OCI-LY7 (cell line): ENCODE data around the gene HIRIP3. TPM values are rescaled to one million over a fixed set of nuclear protein-coding genes. Genes with fewer than 3 reads are reported as not detected.

ENCODE experiments used
- BruUV-seq: library from RNA; stranded (reverse); fragments of 400-500 nt; replicated peaks from 2 replicates; lab custom pipeline; 2021; lab: Mats Ljungman, UMichigan
- CTCF ChIA-PET: fragments of 300-600 bp; sonication (Branson Sonifier 250); formaldehyde crosslinking; loops from one replicate; lab custom pipeline; 2022; ENCODE audit warnings: antibody characterized with exemption; ENCODE audit not compliant: unreplicated experiment; lab: Charles Lee
- POLR2A ChIA-PET: fragments of 300-600 bp; sonication (Branson Sonifier 250); formaldehyde crosslinking; loops from one replicate; lab custom pipeline; 2022; ENCODE audit warnings: antibody characterized with exemption; lab: Charles Lee
- DNase-seq: peaks from one replicate; pipeline ENCODE4 v3.0.0-alpha.2; 2015; ENCODE audit warnings: low spot score
- H2AFZ ChIP-seq: fragments of 200-600 bp; sonication (generic), shearing (Covaris generic); 2 replicates; pipeline ENCODE4 v1.6.1; 2014; ENCODE audit warnings: mild to moderate bottlenecking, antibody characterized with exemption, low read length, moderate library complexity
- H3K27ac ChIP-seq: fragments of 200-600 bp; sonication (generic); 2 replicates; pipeline ENCODE4 v1.5.1; 2014; ENCODE audit warnings: mixed run types, low read depth, mild to moderate bottlenecking, moderate library complexity, low read length, inconsistent platforms; ENCODE audit not compliant: poor library complexity, severe bottlenecking
- H3K36me3 ChIP-seq: fragments of 200-600 bp; sonication (generic); 2 replicates; pipeline ENCODE4 v1.6.1; 2014; ENCODE audit warnings: mild to moderate bottlenecking, antibody characterized with exemption, low read length, moderate library complexity, mixed read lengths; ENCODE audit not compliant: insufficient read depth
- H3K4me1 ChIP-seq: fragments of 200-600 bp; sonication (generic); 2 replicates; pipeline ENCODE4 v1.5.1; 2014; ENCODE audit warnings: mild to moderate bottlenecking, low read length; ENCODE audit not compliant: insufficient read depth, poor library complexity, severe bottlenecking
- H3K4me2 ChIP-seq: fragments of 200-600 bp; sonication (generic); 2 replicates; pipeline ENCODE4 v1.6.1; 2014; ENCODE audit warnings: mild to moderate bottlenecking, low read length
- H3K4me3 ChIP-seq: fragments of 200-600 bp; sonication (generic); 2 replicates; pipeline ENCODE4 v1.5.1; 2014; ENCODE audit warnings: mild to moderate bottlenecking, low read depth, low read length; ENCODE audit not compliant: poor library complexity, severe bottlenecking
- H3K79me2 ChIP-seq: fragments of 200-600 bp; sonication (generic); 2 replicates; pipeline ENCODE4 v1.6.1; 2016; ENCODE audit warnings: low read depth, mild to moderate bottlenecking, low read length, moderate library complexity, mixed read lengths; ENCODE audit not compliant: insufficient read depth
- H3K9me2 ChIP-seq: fragments of 200-600 bp; sonication (generic); 2 replicates; pipeline ENCODE4 v1.6.1; 2016; ENCODE audit warnings: mild to moderate bottlenecking, low read length, mixed read lengths; ENCODE audit not compliant: insufficient read depth
- H3K9me3 ChIP-seq: fragments of 200-600 bp; sonication (generic); 2 replicates; pipeline ENCODE4 v1.6.1; 2014; ENCODE audit warnings: mild to moderate bottlenecking, mixed run types, low read length, mixed read lengths
- H4K20me1 ChIP-seq: fragments of 200-600 bp; sonication (generic); 2 replicates; pipeline ENCODE4 v1.6.1; 2014; ENCODE audit warnings: mild to moderate bottlenecking, antibody characterized with exemption, low read length, moderate library complexity, mixed read lengths; ENCODE audit not compliant: insufficient read depth
- EZH2phosphoT487 ChIP-seq: fragments of 200-600 bp; sonication (generic); IDR thresholded peaks from 2 replicates; pipeline ENCODE4 v1.6.1; 2018; ENCODE audit warnings: low read depth, borderline replicate concordance, mild to moderate bottlenecking, mixed run types, antibody characterized with exemption, low read length, moderate library complexity, mixed read lengths
- intact Hi-C: fragments of 100-400 bp; cut with micrococcal nuclease; formaldehyde crosslinking; loops from one replicate; pipeline ENCODE4 v1.10.0; 2022; ENCODE audit not compliant: unreplicated experiment
- total RNA-seq, 2 experiments: library from RNA; depleted of rRNA in 1 of 2; stranded (reverse); fragments of >200 nt in 1 of 2; shearing (Covaris generic) in 1 of 2; gene quantifications; 2 replicates each; pipeline ENCODE4 v1.2.3, GENCODE V29; 2014 to 2022
- TF ChIP-seq, protein P1 (sequence below): fragments of 200-600 bp; sonication (generic); conservative IDR thresholded peaks from 2 replicates; pipeline ENCODE4 v1.5.1; 2014; ENCODE audit warnings: mild to moderate bottlenecking, antibody characterized with exemption, low read length, moderate library complexity, mixed read lengths

HIRIP3 gene
- total RNA-seq, 2 experiments from 2014 or later, result 43.2 to 60.4 TPM

GRCh38 chr16:30031477-30031918 is 36.1 kb upstream of the HIRIP3 start:
- Histone ChIP-seq H3K4me3 (no peak overlapping the region), H3K4me1 (no peaks in the 10 kb centered on the region), H2AFZ (no peak overlapping the region), H4K20me1 (no peaks in the 10 kb centered on the region), H3K9me2 (no peaks in the 10 kb centered on the region), H3K4me2 (no peak overlapping the region), H3K27ac (no peak overlapping the region), H3K36me3 (no peaks in the 10 kb centered on the region), H3K9me3 (no peaks in the 10 kb centered on the region), H3K79me2 (no peaks in the 10 kb centered on the region)
- POLR2A ChIA-PET, result no interaction called here
- TF ChIP-seq, protein P1, sequence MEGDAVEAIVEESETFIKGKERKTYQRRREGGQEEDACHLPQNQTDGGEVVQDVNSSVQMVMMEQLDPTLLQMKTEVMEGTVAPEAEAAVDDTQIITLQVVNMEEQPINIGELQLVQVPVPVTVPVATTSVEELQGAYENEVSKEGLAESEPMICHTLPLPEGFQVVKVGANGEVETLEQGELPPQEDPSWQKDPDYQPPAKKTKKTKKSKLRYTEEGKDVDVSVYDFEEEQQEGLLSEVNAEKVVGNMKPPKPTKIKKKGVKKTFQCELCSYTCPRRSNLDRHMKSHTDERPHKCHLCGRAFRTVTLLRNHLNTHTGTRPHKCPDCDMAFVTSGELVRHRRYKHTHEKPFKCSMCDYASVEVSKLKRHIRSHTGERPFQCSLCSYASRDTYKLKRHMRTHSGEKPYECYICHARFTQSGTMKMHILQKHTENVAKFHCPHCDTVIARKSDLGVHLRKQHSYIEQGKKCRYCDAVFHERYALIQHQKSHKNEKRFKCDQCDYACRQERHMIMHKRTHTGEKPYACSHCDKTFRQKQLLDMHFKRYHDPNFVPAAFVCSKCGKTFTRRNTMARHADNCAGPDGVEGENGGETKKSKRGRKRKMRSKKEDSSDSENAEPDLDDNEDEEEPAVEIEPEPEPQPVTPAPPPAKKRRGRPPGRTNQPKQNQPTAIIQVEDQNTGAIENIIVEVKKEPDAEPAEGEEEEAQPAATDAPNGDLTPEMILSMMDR, result no peak
- no peak for TF ChIP-seq EZH2phosphoT487
- CTCF ChIA-PET, result interaction anchor here (0.9 to 2.4 kb wide), 4 partner anchors 18 to 242 kb away, joined by 3 to 15 read pairs (median 6); partner anchors contain the start of gene DOC2A
- DNase-seq, result no peak
- intact Hi-C loops, result no loop called here
- no TSS peak for BruUV-seq

DNA sequence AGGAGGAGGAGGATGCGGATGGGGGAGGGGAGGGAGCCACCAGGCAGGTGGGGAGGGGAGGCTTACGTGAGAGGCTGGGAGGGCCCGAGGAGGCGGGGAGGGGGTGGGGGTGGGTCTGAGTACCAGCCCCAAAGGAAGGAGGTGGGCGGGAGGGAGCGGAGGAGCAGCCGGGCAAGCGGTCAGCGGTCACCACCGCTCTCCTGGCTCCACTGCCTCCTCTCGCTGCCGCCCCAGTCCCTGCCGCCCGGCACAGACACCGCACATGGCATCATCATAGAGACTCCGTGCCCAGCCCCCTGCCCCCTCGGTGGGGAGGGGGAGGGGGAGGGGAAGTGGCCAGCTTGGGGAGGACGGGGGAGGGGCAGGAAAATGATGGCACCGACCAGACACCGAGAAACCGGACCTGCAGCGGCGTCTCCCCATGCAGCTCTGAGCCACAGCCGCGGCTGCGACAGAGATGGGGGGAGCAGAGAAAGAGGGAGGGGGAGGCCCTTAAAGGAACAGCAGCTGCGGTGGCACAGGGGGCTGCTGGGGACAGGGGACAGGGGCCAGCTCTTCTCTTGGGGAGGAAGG is 35.5 kb upstream of the HIRIP3 start, which contains the start of gene TLCD3B:
TSS of gene TLCD3B (minus strand) at position 431 of the 573 bp plus-strand sequence. CDS start 744 bp downstream, outside the sequence.
- intact Hi-C loops, result no loop called here
- Histone ChIP-seq H3K4me1 (no peaks in the 10 kb centered on the region), H3K79me2 (no peaks in the 10 kb centered on the region), H3K9me2 (no peaks in the 10 kb centered on the region), H3K27ac (no peak within 1 kb of the TSS), H4K20me1 (no peaks in the 10 kb centered on the region), H2AFZ (no peak within 1 kb of the TSS), H3K4me3 (no peak within 1 kb of the TSS), H3K36me3 (no peaks in the 10 kb centered on the region), H3K9me3 (no peaks in the 10 kb centered on the region), H3K4me2 (no peak within 1 kb of the TSS)
- no peak for DNase-seq
- TF ChIP-seq, protein P1, result no peak
- TF ChIP-seq EZH2phosphoT487, result no peak
- BruUV-seq, result no TSS peak
- ChIA-PET POLR2A (no interaction called here), CTCF (interaction anchor here (1.5 kb wide), 1 partner anchor 241 kb away, joined by 3 read pairs; no protein-coding TSS in a partner anchor)

DNA sequence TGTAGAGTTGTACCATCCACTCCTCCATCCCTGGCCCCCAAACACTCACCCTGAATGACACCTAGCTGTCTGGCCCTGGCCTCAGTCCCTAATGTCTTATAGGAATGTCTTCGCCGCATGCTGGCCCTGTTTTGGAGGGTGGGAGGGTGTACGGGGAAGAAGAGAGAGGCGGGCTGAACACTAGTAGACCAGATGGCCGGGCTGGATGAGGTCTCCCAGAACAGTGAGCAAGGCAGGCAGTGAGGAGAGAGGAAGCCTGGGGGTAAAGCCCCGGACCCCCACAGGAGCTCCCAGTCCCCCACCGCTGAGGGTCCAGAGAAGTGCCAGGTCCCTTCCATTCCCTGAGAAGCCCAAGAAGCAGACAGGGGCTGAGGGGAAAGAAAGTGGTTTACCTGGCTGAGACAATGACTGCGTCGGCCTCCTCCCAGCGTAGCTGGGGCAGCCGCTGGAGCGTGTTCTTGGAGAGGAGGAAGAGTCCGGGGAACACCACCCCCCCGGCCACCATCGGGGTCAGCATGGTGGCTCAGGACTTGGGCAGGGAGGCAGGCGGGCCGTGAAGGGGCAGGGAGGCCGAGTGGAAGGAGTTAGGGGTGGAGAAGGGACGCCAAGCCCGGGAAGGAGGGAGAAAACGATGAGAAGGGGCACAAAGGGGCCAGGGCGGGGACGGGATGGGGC is 34.7 kb upstream of the HIRIP3 start:
- POLR2A ChIA-PET, result no interaction called here
- no peak overlapping the region for H3K27ac ChIP-seq
- no peaks in the 10 kb centered on the region for H3K9me2 ChIP-seq
- no peaks in the 10 kb centered on the region for H3K36me3 ChIP-seq
- intact Hi-C loops, result no loop called here
- no peak overlapping the region for H2AFZ ChIP-seq
- no peak for DNase-seq
- H3K4me2 ChIP-seq, result no peak overlapping the region
- CTCF ChIA-PET, result no interaction called here
- no peak overlapping the region for H3K4me3 ChIP-seq
- H3K79me2 ChIP-seq, result no peaks in the 10 kb centered on the region
- no peaks in the 10 kb centered on the region for H4K20me1 ChIP-seq
- no TSS peak for BruUV-seq
- TF ChIP-seq, protein P1, result no peak
- TF ChIP-seq EZH2phosphoT487, result no peak
- H3K9me3 ChIP-seq, result no peaks in the 10 kb centered on the region
- H3K4me1 ChIP-seq, result no peaks in the 10 kb centered on the region
